Karpas-422 (cell line): Measurements from ENCODE around the gene RREB1. TPM values are rescaled to one million over a fixed set of nuclear protein-coding genes. Genes with fewer than 3 reads are reported as not detected.

Experiments used
- DNase-seq: peaks from one replicate; pipeline ENCODE4 v3.0.0-alpha.2; 2015
- H2AFZ ChIP-seq: fragments of 200-600 bp; sonication (generic); 2 replicates; pipeline ENCODE4 v1.6.1; 2014; ENCODE audit warnings: antibody characterized with exemption, low read length, mixed read lengths
- H3K27ac ChIP-seq: fragments of 200-600 bp; sonication (generic); 2 replicates; pipeline ENCODE4 v1.5.1; 2014; ENCODE audit warnings: mild to moderate bottlenecking, low read length, moderate library complexity
- H3K27me3 ChIP-seq: fragments of 200-600 bp; sonication (generic); 2 replicates; pipeline ENCODE4 v1.6.1; 2014; ENCODE audit warnings: low read length, mixed read lengths
- H3K36me3 ChIP-seq: fragments of 200-600 bp; sonication (generic); 2 replicates; pipeline ENCODE4 v1.6.1; 2014; ENCODE audit warnings: low read length, mixed read lengths; ENCODE audit not compliant: insufficient read depth
- H3K4me1 ChIP-seq: fragments of 200-600 bp; sonication (generic); 2 replicates; pipeline ENCODE4 v1.6.1; 2014; ENCODE audit warnings: mild to moderate bottlenecking, low read length, mixed read lengths
- H3K4me2 ChIP-seq: fragments of 200-600 bp; sonication (generic); 2 replicates; pipeline ENCODE4 v1.6.1; 2014; ENCODE audit warnings: low read length, low read depth, mild to moderate bottlenecking; ENCODE audit not compliant: poor library complexity, severe bottlenecking
- H3K4me3 ChIP-seq: fragments of 200-600 bp; sonication (generic); 2 replicates; pipeline ENCODE4 v1.5.1; 2014; ENCODE audit warnings: mild to moderate bottlenecking, antibody characterized with exemption, low read length, mixed read lengths
- H3K79me2 ChIP-seq: fragments of 200-600 bp; sonication (generic); 2 replicates; pipeline ENCODE4 v1.6.1; 2014; ENCODE audit warnings: mild to moderate bottlenecking, low read length, mixed read lengths
- H3K9ac ChIP-seq: fragments of 200-600 bp; sonication (generic); 2 replicates; pipeline ENCODE4 v1.6.0; 2014; ENCODE audit warnings: low read length
- H3K9me2 ChIP-seq: fragments of 200-600 bp; sonication (generic), shearing (Covaris generic); replicated peaks from 2 replicates; pipeline ENCODE4 v1.6.0; 2014; ENCODE audit warnings: mild to moderate bottlenecking, low read length, moderate library complexity; ENCODE audit not compliant: insufficient read depth
- H3K9me3 ChIP-seq: fragments of 300-700, 200-600 bp; sonication (generic); 2 replicates; pipeline ENCODE4 v1.6.1; 2014; ENCODE audit warnings: low read length, mixed read lengths
- H4K20me1 ChIP-seq: fragments of 200-600 bp; sonication (generic); 2 replicates; pipeline ENCODE4 v1.6.1; 2014; ENCODE audit warnings: mild to moderate bottlenecking, antibody characterized with exemption, low read length, low read depth; ENCODE audit not compliant: insufficient read depth
- total RNA-seq: library from RNA; depleted of rRNA; stranded (reverse); fragments of >200 nt; shearing (Covaris generic); gene quantifications from 2 replicates; pipeline ENCODE4 v1.2.3, GENCODE V29; 2014; ENCODE audit warnings: low replicate concordance

Gene RREB1
- total RNA-seq, 1 experiment from 2014 or later = 5.0 TPM

DNA sequence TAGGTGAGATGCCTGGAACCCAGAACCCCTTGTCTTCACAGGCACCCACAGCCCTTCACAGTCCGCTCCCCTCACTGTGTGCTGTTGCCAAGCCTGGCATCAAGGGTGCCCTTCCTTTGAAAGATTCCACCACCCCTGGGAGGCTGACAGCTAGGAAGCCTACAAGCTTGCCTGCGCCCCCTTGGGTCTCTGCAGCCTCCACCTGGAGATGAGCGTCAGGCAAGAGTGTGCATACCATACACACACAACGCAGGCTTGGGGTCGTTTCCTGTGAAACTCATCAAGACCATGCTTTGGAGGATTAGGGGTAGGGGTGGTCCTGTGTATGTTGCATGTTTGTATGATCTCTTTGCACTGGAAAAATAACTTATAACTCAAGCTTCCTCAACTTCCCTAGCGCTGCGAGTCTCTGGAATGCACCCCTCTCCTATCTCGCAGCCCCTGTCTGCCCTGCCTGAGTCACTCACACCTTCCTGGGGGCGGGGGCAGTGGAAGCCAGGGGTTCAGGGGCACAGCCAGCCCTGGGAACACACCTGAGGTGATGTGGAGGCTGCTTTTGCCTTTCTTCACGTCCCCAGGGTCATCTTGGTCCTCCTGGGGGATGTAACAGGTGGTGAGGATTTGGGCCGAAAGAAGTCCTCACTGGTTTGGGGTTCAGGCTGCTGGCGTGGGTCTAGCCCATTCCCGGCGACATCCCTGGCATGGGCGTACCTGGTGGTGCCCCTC is 138.1 kb downstream of the RREB1 start:
- no peak overlapping the region for H3K4me2 ChIP-seq
- no peak overlapping the region for H3K4me3 ChIP-seq
- no peaks in the 10 kb centered on the region for H3K79me2 ChIP-seq
- H2AFZ ChIP-seq = no peak overlapping the region
- H3K27me3 ChIP-seq = no peaks in the 10 kb centered on the region
- H3K9ac ChIP-seq = no peak overlapping the region
- no peaks in the 10 kb centered on the region for H3K36me3 ChIP-seq
- no peak for DNase-seq
- peaks cover 10% of the 10 kb centered on the region; the same call in 1 of the 2 replicates for H4K20me1 ChIP-seq
- no peak overlapping the region for H3K27ac ChIP-seq
- peaks cover 22% of the 10 kb centered on the region for H3K4me1 ChIP-seq
- no peaks in the 10 kb centered on the region for H3K9me2 ChIP-seq
- H3K9me3 ChIP-seq = no peaks in the 10 kb centered on the region

DNA sequence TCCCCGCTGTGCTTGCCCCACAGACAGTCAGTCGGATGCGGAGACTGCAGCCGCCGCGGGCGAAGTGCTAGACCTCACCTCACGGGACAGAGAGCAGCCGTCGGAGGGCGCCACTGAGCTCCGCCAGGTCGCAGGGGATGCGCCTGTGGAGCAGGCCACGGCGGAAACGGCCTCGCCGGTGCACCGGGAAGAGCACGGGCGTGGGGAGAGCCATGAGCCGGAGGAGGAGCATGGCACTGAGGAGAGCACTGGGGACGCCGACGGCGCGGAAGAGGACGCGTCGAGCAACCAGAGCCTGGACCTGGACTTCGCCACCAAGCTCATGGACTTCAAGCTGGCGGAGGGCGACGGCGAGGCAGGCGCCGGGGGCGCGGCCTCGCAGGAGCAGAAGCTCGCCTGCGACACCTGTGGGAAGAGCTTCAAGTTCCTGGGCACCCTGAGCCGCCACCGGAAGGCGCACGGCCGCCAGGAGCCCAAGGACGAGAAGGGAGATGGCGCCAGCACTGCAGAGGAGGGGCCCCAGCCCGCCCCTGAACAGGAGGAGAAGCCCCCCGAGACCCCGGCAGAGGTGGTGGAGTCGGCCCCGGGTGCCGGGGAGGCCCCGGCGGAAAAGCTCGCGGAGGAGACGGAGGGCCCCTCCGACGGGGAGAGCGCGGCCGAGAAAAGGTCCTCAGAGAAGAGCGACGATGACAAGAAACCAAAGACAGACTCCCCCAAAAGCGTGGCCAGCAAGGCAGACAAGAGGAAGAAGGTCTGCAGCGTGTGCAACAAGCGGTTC is 138.8 kb downstream of the RREB1 start:
- Histone ChIP-seq H3K27me3 (no peaks in the 10 kb centered on the region), H2AFZ (no peak overlapping the region), H3K9me2 (no peaks in the 10 kb centered on the region), H4K20me1 (peaks cover 8% of the 10 kb centered on the region; the same call in 1 of the 2 replicates), H3K4me3 (no peak overlapping the region), H3K4me2 (no peak overlapping the region), H3K4me1 (peaks cover 22% of the 10 kb centered on the region), H3K9me3 (no peaks in the 10 kb centered on the region), H3K36me3 (no peaks in the 10 kb centered on the region), H3K27ac (no peak overlapping the region), H3K79me2 (no peaks in the 10 kb centered on the region), H3K9ac (no peak overlapping the region)
- no peak for DNase-seq

- Histone ChIP-seq H3K9me3 (no peaks in the 10 kb centered on the region), H2AFZ (no peak overlapping the region), H3K4me3 (no peak overlapping the region), H3K4me1 (peaks cover 22% of the 10 kb centered on the region), H3K79me2 (no peaks in the 10 kb centered on the region), H3K9ac (no peak overlapping the region), H3K4me2 (no peak overlapping the region), H3K9me2 (no peaks in the 10 kb centered on the region), H4K20me1 (peaks cover 4% of the 10 kb centered on the region; the same call in 1 of the 2 replicates), H3K27me3 (no peaks in the 10 kb centered on the region), H3K27ac (no peak overlapping the region), H3K36me3 (no peaks in the 10 kb centered on the region)
- no peak for DNase-seq
These were observed 139.4 kb downstream of the RREB1 start for GRCh38 chr6:7247179-7247456.

DNA sequence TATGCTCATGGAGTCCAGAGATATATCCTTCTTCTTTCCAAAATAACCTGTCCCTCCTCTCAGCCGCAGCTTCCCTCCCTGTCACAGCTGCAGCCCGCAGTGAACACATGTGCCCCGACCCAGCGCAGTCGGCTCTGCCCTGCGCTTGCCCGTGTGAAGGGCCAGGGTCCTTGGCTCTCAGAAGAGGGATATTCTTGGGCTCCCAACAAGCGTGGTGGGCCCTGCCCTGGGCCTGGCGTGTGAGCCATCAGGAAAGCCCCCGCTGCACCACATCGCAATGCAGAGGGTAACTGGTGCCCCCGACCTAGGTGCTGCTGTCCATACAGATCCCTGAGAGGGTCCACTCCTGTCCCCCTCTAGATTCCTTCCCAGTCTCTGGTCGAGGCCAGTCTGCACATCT is 140.1 kb downstream of the RREB1 start:
- H3K36me3 ChIP-seq = no peaks in the 10 kb centered on the region
- no peaks in the 10 kb centered on the region for H3K79me2 ChIP-seq

GRCh38 chr6:7249391-7249790 is 141.6 kb downstream of the RREB1 start:
- H3K4me3 ChIP-seq = no peak overlapping the region
- no peaks in the 10 kb centered on the region for H3K9me2 ChIP-seq
- H3K27ac ChIP-seq = no peak overlapping the region
- no peak for DNase-seq
- no peak overlapping the region for H2AFZ ChIP-seq
- H3K4me2 ChIP-seq = no peak overlapping the region
- peaks cover 9% of the 10 kb centered on the region for H3K4me1 ChIP-seq
- no peaks in the 10 kb centered on the region for H3K27me3 ChIP-seq
- no peaks in the 10 kb centered on the region for H3K79me2 ChIP-seq
- H4K20me1 ChIP-seq = no peaks in the 10 kb centered on the region
- H3K9ac ChIP-seq = no peak overlapping the region
- H3K36me3 ChIP-seq = no peaks in the 10 kb centered on the region
- no peaks in the 10 kb centered on the region for H3K9me3 ChIP-seq

More for the DNA sequence above, 140.1 kb downstream of the RREB1 start:
- H4K20me1 ChIP-seq = peaks cover 2% of the 10 kb centered on the region; the same call in 1 of the 2 replicates
- DNase-seq = no peak
- peaks cover 15% of the 10 kb centered on the region for H3K4me1 ChIP-seq
- no peak overlapping the region for H3K4me3 ChIP-seq
- no peak overlapping the region for H3K9ac ChIP-seq
- H3K4me2 ChIP-seq = no peak overlapping the region
- no peaks in the 10 kb centered on the region for H3K9me2 ChIP-seq
- H3K27ac ChIP-seq = no peak overlapping the region
- no peaks in the 10 kb centered on the region for H3K27me3 ChIP-seq
- H3K9me3 ChIP-seq = no peaks in the 10 kb centered on the region
- no peak overlapping the region for H2AFZ ChIP-seq

DNA sequence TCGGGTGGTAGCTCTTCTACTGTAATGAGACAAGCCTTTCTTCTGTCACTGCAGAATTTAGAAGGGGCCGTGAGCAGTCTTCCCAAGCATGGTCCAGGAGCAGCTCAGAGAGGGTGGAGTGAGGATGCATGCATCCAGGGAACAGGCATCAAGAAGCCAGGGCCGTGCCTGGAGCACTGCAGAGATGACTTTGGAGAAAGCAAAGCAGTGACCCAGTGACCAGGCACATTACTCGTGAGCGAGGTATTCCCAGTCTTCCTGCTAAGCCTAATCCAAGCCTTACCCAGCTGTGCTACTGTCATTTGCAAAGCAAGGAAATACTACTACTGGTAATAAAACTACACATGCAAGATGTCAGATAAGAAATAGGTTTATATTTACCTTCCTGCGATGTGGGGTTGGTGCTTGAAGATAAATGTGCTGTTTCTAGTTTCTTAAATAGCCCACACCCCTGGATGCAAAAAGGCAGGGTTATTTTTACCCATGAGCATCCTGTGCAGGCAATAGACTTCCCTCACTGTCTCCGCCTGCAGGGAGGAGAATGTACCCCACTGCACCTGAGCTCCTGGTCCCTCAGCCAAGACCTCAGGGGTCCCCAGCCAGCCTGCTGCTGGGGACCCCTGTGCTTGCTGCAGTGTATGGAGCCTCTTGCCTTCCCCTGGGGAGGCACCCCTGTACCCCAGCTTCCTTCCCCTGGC is 142.3 kb downstream of the RREB1 start:
- Histone ChIP-seq H3K4me1 (peaks cover 9% of the 10 kb centered on the region), H4K20me1 (no peaks in the 10 kb centered on the region), H3K36me3 (no peaks in the 10 kb centered on the region), H3K4me3 (no peak overlapping the region), H3K27ac (no peak overlapping the region), H3K4me2 (no peak overlapping the region), H2AFZ (no peak overlapping the region), H3K79me2 (no peaks in the 10 kb centered on the region), H3K9me3 (no peaks in the 10 kb centered on the region), H3K9ac (no peak overlapping the region), H3K27me3 (no peaks in the 10 kb centered on the region), H3K9me2 (no peaks in the 10 kb centered on the region)
- peak; percentile 68 for DNase-seq

DNA sequence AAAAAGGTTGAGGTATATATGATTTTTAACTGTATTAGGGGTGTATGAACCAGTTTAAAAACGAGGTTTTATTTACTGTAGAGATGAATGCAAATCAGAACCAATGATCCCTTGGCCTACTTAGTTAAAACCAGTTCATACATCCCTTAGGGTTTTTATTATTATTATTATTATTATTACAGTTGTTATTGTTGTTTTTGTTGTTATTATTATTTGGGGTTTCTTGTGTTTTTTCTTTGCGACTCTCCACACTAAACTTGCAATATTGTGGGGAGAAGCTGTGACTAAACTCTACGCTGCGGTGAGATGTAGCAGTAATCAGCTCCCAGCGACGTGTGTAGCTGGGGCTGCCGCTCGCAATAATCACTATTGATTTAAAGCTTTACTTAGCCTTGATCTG is 143.1 kb downstream of the RREB1 start:
- Histone ChIP-seq H3K4me2 (no peak overlapping the region), H3K9me3 (peaks cover 7% of the 10 kb centered on the region; the same call in 1 of the 2 replicates), H3K9me2 (no peaks in the 10 kb centered on the region), H3K79me2 (no peaks in the 10 kb centered on the region), H3K4me1 (peaks cover 9% of the 10 kb centered on the region), H2AFZ (no peak overlapping the region), H3K9ac (no peak overlapping the region), H3K27me3 (no peaks in the 10 kb centered on the region), H3K36me3 (no peaks in the 10 kb centered on the region), H4K20me1 (no peaks in the 10 kb centered on the region), H3K4me3 (no peak overlapping the region), H3K27ac (no peak overlapping the region)
- no peak for DNase-seq

DNA sequence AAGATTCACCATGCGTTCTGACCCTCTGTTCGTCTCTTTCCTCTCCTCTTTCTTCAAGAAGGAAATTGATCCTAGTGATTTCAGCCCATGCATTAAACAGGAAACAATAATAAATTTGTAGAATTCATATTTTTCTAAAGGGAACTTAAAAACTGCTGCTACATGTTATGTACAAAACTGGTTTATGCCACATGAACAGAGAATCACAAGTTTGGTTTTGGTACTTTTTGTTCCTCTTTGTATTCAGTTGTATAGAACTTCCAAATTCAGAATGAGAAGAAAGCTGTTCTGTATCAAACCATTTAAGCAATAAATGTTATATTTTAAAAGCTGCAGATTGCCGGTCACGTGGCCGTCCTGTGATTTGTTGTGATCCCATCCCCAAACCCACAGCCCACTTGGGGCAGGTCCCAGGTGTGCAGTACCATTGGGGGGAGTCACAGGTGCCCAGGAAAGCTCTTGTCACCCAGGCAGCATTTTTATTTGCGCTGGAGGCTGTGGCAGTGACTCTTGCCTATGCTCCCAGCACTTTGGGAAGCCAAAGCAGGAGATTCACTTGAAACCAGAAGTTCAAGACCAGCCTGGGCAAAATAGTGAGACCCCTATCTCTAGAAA is 144.0 kb downstream of the RREB1 start:
- Histone ChIP-seq H3K9me3 (peaks cover 8% of the 10 kb centered on the region; the same call in 1 of the 2 replicates), H3K27me3 (no peaks in the 10 kb centered on the region), H3K9ac (no peak overlapping the region), H4K20me1 (no peaks in the 10 kb centered on the region), H3K79me2 (no peaks in the 10 kb centered on the region), H3K27ac (no peak overlapping the region), H3K9me2 (no peaks in the 10 kb centered on the region), H3K4me3 (no peak overlapping the region), H2AFZ (no peak overlapping the region), H3K36me3 (no peaks in the 10 kb centered on the region), H3K4me2 (no peak overlapping the region), H3K4me1 (peaks cover 9% of the 10 kb centered on the region)
- DNase-seq = no peak
